Gastroesophageal sphincter (tissue), 4 donors: ENCODE measurements around the gene ZC3H8. TPM values are rescaled to one million over a fixed set of nuclear protein-coding genes. Genes with fewer than 3 reads are reported as not detected.

Experiments
- ATAC-seq: fragments of 150-250 bp; one replicate; pipeline ENCODE4 v1.9.1; 2016; ENCODE audit warnings: mild to moderate bottlenecking, moderate library complexity
- H3K27ac ChIP-seq, 4 donors: fragments of 200-600 bp; sonication (generic) in 3 of 4; 1 replicate in 3 of 4; 2 replicates in 1 of 4; pipeline ENCODE4 v1.5.1; 2016 to 2019
- H3K27me3 ChIP-seq: fragments of 200-600 bp; sonication (generic); one replicate; pipeline ENCODE4 v1.5.1; 2019
- H3K36me3 ChIP-seq, 2 donors: fragments of 200-600 bp; sonication (generic); one replicate each; pipeline ENCODE4 v1.5.1; 2019; ENCODE audit warnings: control low read depth in 1 of 2
- H3K4me1 ChIP-seq, 3 donors: fragments of 200-600 bp; sonication (generic); 1 replicate in 2 of 3; 2 replicates in 1 of 3; pipeline ENCODE4 v1.5.1; 2016 to 2019; ENCODE audit warnings: control low read depth in 2 of 3
- H3K4me3 ChIP-seq, 2 donors: fragments of 200-600 bp; sonication (generic); one replicate each; pipeline ENCODE4 v1.5.1; 2019; ENCODE audit warnings: mild to moderate bottlenecking in 1 of 2, moderate library complexity in 1 of 2
- H3K9me3 ChIP-seq, 3 donors: fragments of 200-600 bp; sonication (generic); one replicate each; pipeline ENCODE4 v1.5.1; 2017 to 2019; ENCODE audit warnings: control low read depth in 2 of 3
- CTCF ChIP-seq, 4 experiments: fragments of 200-600 bp in 2 of 4; fragments of 450-650 bp in 2 of 4; sonication (generic) in 1 of 4; IDR thresholded peaks; one replicate each; pipeline ENCODE4 v1.5.1; 2017 to 2019; ENCODE audit warnings: antibody characterized with exemption in 4 of 4, mild to moderate bottlenecking in 2 of 4, moderate library complexity in 2 of 4
- EP300 ChIP-seq: sonication (generic); formaldehyde crosslinking; IDR thresholded peaks from one replicate; pipeline ENCODE4 v1.6.1; 2017; ENCODE audit warnings: antibody characterized with exemption, mild to moderate bottlenecking
- POLR2A ChIP-seq, 2 donors: fragments of 450-650 bp; IDR thresholded peaks; one replicate each; pipeline ENCODE4 v1.6.1; 2017; ENCODE audit warnings: antibody characterized with exemption in 2 of 2, mild to moderate bottlenecking in 2 of 2, moderate library complexity in 1 of 2
- POLR2AphosphoS5 ChIP-seq: sonication (generic); formaldehyde crosslinking; IDR thresholded peaks from one replicate; pipeline ENCODE4 v1.6.1; 2017; ENCODE audit warnings: antibody characterized with exemption
- WGBS, 2 donors: methylation state at CpG; one replicate each; pipeline ENCODE4 v1.1.5; 2018; ENCODE audit warnings: low coverage in 1 of 2; 5-methylcytosine and 5-hydroxymethylcytosine counted together
- total RNA-seq, 4 donors: library from RNA; depleted of rRNA; stranded (reverse); fragments of >200 nt; gene quantifications; one replicate each; pipeline ENCODE4 v1.1.0, GENCODE V29; 2016

Gene ZC3H8
- total RNA-seq, 4 donors from 2014 or later, result 3.4 to 14.3 (median 8.5) TPM

GRCh38 chr2:112166806-112167499, 87.9 kb downstream of the ZC3H8 start:
- Histone ChIP-seq H3K36me3 (no peaks in the 10 kb centered on the region), H3K4me3 (no peak overlapping the region), H3K27me3 (no peaks in the 10 kb centered on the region), H3K27ac (no peak overlapping the region), H3K4me1 (no peaks in the 10 kb centered on the region), H3K9me3 (no peaks in the 10 kb centered on the region)
- ATAC-seq, result no peak
- 78 to 89% methylated on average over 3 to 6 of the region's 14 CpGs for WGBS, 2 donors
- TF ChIP-seq CTCF (IDR thresholded peaks at IDR 0.05) (no peak), POLR2AphosphoS5 (no peak), EP300 (no peak), POLR2A (IDR thresholded peaks at IDR 0.05) (no peak)

- Histone ChIP-seq H3K27ac (no peak overlapping the region), H3K4me1 (no peaks in the 10 kb centered on the region), H3K36me3 (no peaks in the 10 kb centered on the region), H3K9me3 (no peaks in the 10 kb centered on the region), H3K4me3 (no peak overlapping the region), H3K27me3 (no peaks in the 10 kb centered on the region)
- WGBS, 2 donors, result 81 to 84% methylated on average over 2 to 3 of the region's 4 CpGs
- TF ChIP-seq EP300, result no peak
- TF ChIP-seq POLR2AphosphoS5, result no peak
- TF ChIP-seq CTCF (IDR thresholded peaks at IDR 0.05), result no peak
- TF ChIP-seq POLR2A (IDR thresholded peaks at IDR 0.05), result no peak
- ATAC-seq, result no peak
These were observed 89.5 kb downstream of the ZC3H8 start for GRCh38 chr2:112165296-112165695.

GRCh38 chr2:112164876-112165275, 90.0 kb downstream of the ZC3H8 start:
- no peak for ATAC-seq
- Histone ChIP-seq H3K9me3 (no peaks in the 10 kb centered on the region), H3K36me3 (no peaks in the 10 kb centered on the region), H3K27me3 (no peaks in the 10 kb centered on the region), H3K4me1 (no peaks in the 10 kb centered on the region), H3K4me3 (no peak overlapping the region), H3K27ac (no peak overlapping the region)
- TF ChIP-seq POLR2A (IDR thresholded peaks at IDR 0.05) (no peak), POLR2AphosphoS5 (no peak), EP300 (no peak), CTCF (IDR thresholded peaks at IDR 0.05) (no peak)
- 91 to 100% methylated on average over 2 to 10 of the region's 11 CpGs for WGBS, 2 donors

DNA sequence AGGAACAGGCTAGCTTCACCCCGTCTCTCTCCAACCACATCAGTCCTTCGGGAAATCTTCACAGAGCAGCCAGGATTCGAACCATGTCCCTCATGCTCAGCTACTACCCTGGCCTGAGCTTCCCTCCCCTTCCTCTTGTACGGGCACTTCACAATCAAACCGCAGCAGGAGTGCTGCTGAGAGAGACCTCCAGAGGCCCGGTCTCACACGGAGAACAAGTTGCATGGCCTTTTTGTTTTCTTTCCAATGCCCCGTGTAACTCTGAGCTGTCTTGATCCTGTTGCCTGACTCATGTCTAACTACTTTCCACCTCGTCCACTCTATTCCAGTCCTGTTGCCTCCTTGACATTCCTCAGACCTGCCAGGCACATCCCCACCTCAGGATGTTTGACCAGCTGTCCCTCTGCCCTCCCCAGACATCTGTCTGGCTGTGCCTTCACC, 91.3 kb downstream of the ZC3H8 start:
- 71 to 80% methylated on average over 8 to 9 of the region's 9 CpGs for WGBS, 2 donors
- ATAC-seq, result no peak
- Histone ChIP-seq H3K4me3 (no peak overlapping the region), H3K4me1 (no peaks in the 10 kb centered on the region), H3K36me3 (no peaks in the 10 kb centered on the region), H3K27ac (no peak overlapping the region), H3K27me3 (no peaks in the 10 kb centered on the region), H3K9me3 (no peaks in the 10 kb centered on the region)
- TF ChIP-seq POLR2A (IDR thresholded peaks at IDR 0.05) (no peak), EP300 (no peak), CTCF (IDR thresholded peaks at IDR 0.05) (no peak)

- WGBS, 2 donors, result 77 to 80% methylated on average over 2 to 4 of the region's 11 CpGs
- TF ChIP-seq POLR2A (IDR thresholded peaks at IDR 0.05), result no peak
- TF ChIP-seq EP300, result no peak
- no peak for TF ChIP-seq POLR2AphosphoS5
- no peak for TF ChIP-seq CTCF (IDR thresholded peaks at IDR 0.05)
- ATAC-seq, result no peak
These were observed 91.9 kb downstream of the ZC3H8 start for GRCh38 chr2:112162956-112163355.

More at GRCh38 chr2:112162956-112163355, 91.9 kb downstream of the ZC3H8 start:
- no peak overlapping the region for H3K27ac ChIP-seq
- no peak overlapping the region for H3K4me3 ChIP-seq
- H3K27me3 ChIP-seq, result no peaks in the 10 kb centered on the region
- no peaks in the 10 kb centered on the region for H3K4me1 ChIP-seq
- H3K9me3 ChIP-seq, result no peaks in the 10 kb centered on the region
- H3K36me3 ChIP-seq, result no peaks in the 10 kb centered on the region
